Immature natural killer cell (primary cell): ENCODE measurements around the gene XRCC2. TPM values are rescaled to one million over a fixed set of nuclear protein-coding genes. Genes with fewer than 3 reads are reported as not detected.
"Not testable (repeated sequence)": the region's sequence is repeated elsewhere in the genome, so short reads cannot be mapped to it uniquely, and the experiment has no call there.

ENCODE experiments used
- DNase-seq, 3 donors: peaks; one replicate each; pipeline ENCODE4 v3.0.0; 2022; ENCODE audit warnings: mixed read lengths in 1 of 3
- H3K27ac Mint-ChIP-seq, 6 donors: one replicate each; pipeline ENCODE4 v1.8.0; 2020; ENCODE audit warnings: mixed read lengths in 6 of 6, mild to moderate bottlenecking in 5 of 6, inconsistent platforms in 4 of 6, moderate library complexity in 3 of 6
- H3K27me3 Mint-ChIP-seq, 3 donors: one replicate each; pipeline ENCODE4 v1.8.0; 2020 to 2021; ENCODE audit warnings: low read depth in 3 of 3, mild to moderate bottlenecking in 3 of 3, mixed read lengths in 3 of 3, moderate library complexity in 3 of 3, inconsistent platforms in 1 of 3
- H3K36me3 Mint-ChIP-seq, 3 donors: one replicate each; pipeline ENCODE4 v1.8.0; 2020; ENCODE audit warnings: mixed read lengths in 3 of 3, inconsistent platforms in 2 of 3, mild to moderate bottlenecking in 2 of 3
- H3K4me1 Mint-ChIP-seq, 2 donors: one replicate each; pipeline ENCODE4 v1.8.0; 2020; ENCODE audit warnings: inconsistent platforms in 2 of 2, mild to moderate bottlenecking in 2 of 2, mixed read lengths in 2 of 2, moderate library complexity in 1 of 2
- H3K4me3 Mint-ChIP-seq, 5 donors: one replicate each; pipeline ENCODE4 v1.8.0; 2020; ENCODE audit warnings: mild to moderate bottlenecking in 5 of 5, mixed read lengths in 5 of 5, inconsistent platforms in 3 of 5, moderate library complexity in 3 of 5
- H3K9me3 Mint-ChIP-seq, 6 donors: one replicate each; pipeline ENCODE4 v1.8.0; 2020; ENCODE audit warnings: mild to moderate bottlenecking in 6 of 6, mixed read lengths in 6 of 6, inconsistent platforms in 4 of 6, moderate library complexity in 3 of 6
- polyA plus RNA-seq, 3 donors: library from polyadenylated mRNA; unstranded; fragments of 300-500 nt; fragmentation: Illumina TruSeq; gene quantifications; one replicate each; pipeline ENCODE4 v1.2.3, GENCODE V29; 2021

Gene XRCC2
- polyA plus RNA-seq, 3 donors from 2014 or later = 0.52 to 0.84 TPM; not detected in 1

- Mint-ChIP-seq H3K27me3 (peaks cover 0 to 2% (median 0%) of the 10 kb centered on the region in 3 donors), H3K36me3 (peaks cover 4 to 12% (median 7%) of the 10 kb centered on the region in 3 donors), H3K27ac (no peak overlapping the region), H3K9me3 (no peaks in the 10 kb centered on the region), H3K4me1 (no peaks in the 10 kb centered on the region), H3K4me3 (no peak overlapping the region)
- DNase-seq = no peak
Measured at GRCh38 chr7:152647009-152647408, 28.9 kb downstream of the XRCC2 start.

GRCh38 chr7:152646579-152646978, 29.4 kb downstream of the XRCC2 start:
- not testable (repeated sequence) for H3K27ac Mint-ChIP-seq, H3K4me1 Mint-ChIP-seq, H3K4me3 Mint-ChIP-seq, H3K9me3 Mint-ChIP-seq, H3K27me3 Mint-ChIP-seq, DNase-seq
- H3K36me3 Mint-ChIP-seq = peaks cover 4 to 12% (median 7%) of the 10 kb centered on the region in 3 donors

- DNase-seq = no peak
- Mint-ChIP-seq H3K4me3 (no peak overlapping the region), H3K9me3 (no peaks in the 10 kb centered on the region), H3K4me1 (no peaks in the 10 kb centered on the region), H3K36me3 (peaks cover 4 to 12% (median 7%) of the 10 kb centered on the region in 3 donors), H3K27me3 (peaks cover 0 to 2% (median 0%) of the 10 kb centered on the region in 3 donors), H3K27ac (no peak overlapping the region)
Measured at GRCh38 chr7:152643979-152644559, 31.9 kb downstream of the XRCC2 start.

- Mint-ChIP-seq H3K27me3 (peaks cover 0 to 2% (median 0%) of the 10 kb centered on the region in 3 donors), H3K36me3 (peaks cover 0 to 4% (median 0%) of the 10 kb centered on the region in 3 donors), H3K27ac (no peak overlapping the region), H3K4me3 (no peak overlapping the region), H3K4me1 (no peaks in the 10 kb centered on the region), H3K9me3 (no peaks in the 10 kb centered on the region)
- DNase-seq = no peak
Measured at GRCh38 chr7:152641384-152641783, 34.6 kb downstream of the XRCC2 start.

GRCh38 chr7:152640829-152641228, 35.1 kb downstream of the XRCC2 start:
- no peak for DNase-seq
- H3K27me3 Mint-ChIP-seq = peaks cover 0 to 2% (median 0%) of the 10 kb centered on the region in 3 donors
- no peak overlapping the region for H3K4me3 Mint-ChIP-seq
- no peaks in the 10 kb centered on the region for H3K4me1 Mint-ChIP-seq
- H3K27ac Mint-ChIP-seq = no peak overlapping the region
- peaks cover 0 to 4% (median 0%) of the 10 kb centered on the region in 3 donors for H3K36me3 Mint-ChIP-seq
- H3K9me3 Mint-ChIP-seq = no peaks in the 10 kb centered on the region

GRCh38 chr7:152637920-152638580, 37.9 kb downstream of the XRCC2 start:
- H3K27ac Mint-ChIP-seq = no peak overlapping the region
- DNase-seq = no peak
- no peaks in the 10 kb centered on the region for H3K9me3 Mint-ChIP-seq
- H3K27me3 Mint-ChIP-seq = peaks cover 0 to 6% (median 3%) of the 10 kb centered on the region in 3 donors
- H3K36me3 Mint-ChIP-seq = no peaks in the 10 kb centered on the region
- no peak overlapping the region for H3K4me3 Mint-ChIP-seq
- no peaks in the 10 kb centered on the region for H3K4me1 Mint-ChIP-seq

GRCh38 chr7:152637161-152637560, 38.8 kb downstream of the XRCC2 start:
- Mint-ChIP-seq H3K4me3 (no peak overlapping the region), H3K27me3 (peaks cover 2 to 8% (median 4%) of the 10 kb centered on the region in 3 donors), H3K36me3 (no peaks in the 10 kb centered on the region), H3K27ac (no peak overlapping the region), H3K9me3 (no peaks in the 10 kb centered on the region), H3K4me1 (no peaks in the 10 kb centered on the region)
- DNase-seq = no peak

- no peaks in the 10 kb centered on the region for H3K9me3 Mint-ChIP-seq
- peaks cover 2 to 8% (median 4%) of the 10 kb centered on the region in 3 donors for H3K27me3 Mint-ChIP-seq
- no peaks in the 10 kb centered on the region for H3K4me1 Mint-ChIP-seq
- no peak for DNase-seq
- no peak overlapping the region for H3K4me3 Mint-ChIP-seq
- no peak overlapping the region for H3K27ac Mint-ChIP-seq
- H3K36me3 Mint-ChIP-seq = no peaks in the 10 kb centered on the region
Measured at GRCh38 chr7:152636441-152636840, 39.5 kb downstream of the XRCC2 start.

GRCh38 chr7:152633504-152633903, 42.4 kb downstream of the XRCC2 start:
- Mint-ChIP-seq H3K27ac (no peak overlapping the region), H3K36me3 (no peaks in the 10 kb centered on the region), H3K4me1 (no peaks in the 10 kb centered on the region), H3K4me3 (no peak overlapping the region), H3K9me3 (no peaks in the 10 kb centered on the region), H3K27me3 (peaks cover 4 to 13% (median 5%) of the 10 kb centered on the region in 3 donors)
- DNase-seq = no peak

GRCh38 chr7:152633072-152633471, 42.9 kb downstream of the XRCC2 start:
- DNase-seq = no peak
- H3K36me3 Mint-ChIP-seq = no peaks in the 10 kb centered on the region
- H3K9me3 Mint-ChIP-seq = no peaks in the 10 kb centered on the region
- H3K27ac Mint-ChIP-seq = no peak overlapping the region
- no peaks in the 10 kb centered on the region for H3K4me1 Mint-ChIP-seq
- peaks cover 4 to 13% (median 6%) of the 10 kb centered on the region in 3 donors for H3K27me3 Mint-ChIP-seq
- H3K4me3 Mint-ChIP-seq = no peak overlapping the region

- H3K27me3 Mint-ChIP-seq = peaks cover 6 to 12% (median 11%) of the 10 kb centered on the region in 3 donors
- H3K27ac Mint-ChIP-seq, H3K4me3 Mint-ChIP-seq, DNase-seq, H3K36me3 Mint-ChIP-seq, H3K9me3 Mint-ChIP-seq, H3K4me1 Mint-ChIP-seq: not testable (repeated sequence)
Measured at GRCh38 chr7:152628772-152629171, 47.2 kb downstream of the XRCC2 start.

GRCh38 chr7:152624228-152624627, 51.7 kb downstream of the XRCC2 start:
- Mint-ChIP-seq H3K27ac (no peak overlapping the region), H3K4me1 (no peaks in the 10 kb centered on the region), H3K27me3 (peaks cover 0 to 9% (median 2%) of the 10 kb centered on the region in 3 donors), H3K4me3 (no peak overlapping the region), H3K36me3 (no peaks in the 10 kb centered on the region), H3K9me3 (no peaks in the 10 kb centered on the region)
- DNase-seq = no peak

- H3K4me1 Mint-ChIP-seq = no peaks in the 10 kb centered on the region
- peaks cover 0 to 5% (median 2%) of the 10 kb centered on the region in 3 donors for H3K27me3 Mint-ChIP-seq
- no peak for DNase-seq
- no peak overlapping the region for H3K27ac Mint-ChIP-seq
- H3K4me3 Mint-ChIP-seq = no peak overlapping the region
- no peaks in the 10 kb centered on the region for H3K9me3 Mint-ChIP-seq
- H3K36me3 Mint-ChIP-seq = no peaks in the 10 kb centered on the region
Measured at GRCh38 chr7:152621426-152621825, 54.5 kb downstream of the XRCC2 start.

- H3K4me1 Mint-ChIP-seq = no peaks in the 10 kb centered on the region
- H3K27ac Mint-ChIP-seq = no peak overlapping the region
- DNase-seq = no peak
Measured at GRCh38 chr7:152619027-152619739, 56.8 kb downstream of the XRCC2 start.

More at GRCh38 chr7:152619027-152619739, 56.8 kb downstream of the XRCC2 start:
- Mint-ChIP-seq H3K36me3 (no peaks in the 10 kb centered on the region), H3K4me3 (no peak overlapping the region), H3K9me3 (no peaks in the 10 kb centered on the region), H3K27me3 (peaks cover 0 to 2% (median 2%) of the 10 kb centered on the region in 3 donors)
